Measurements from ENCODE around the gene MS4A8.
"Not testable (repeated sequence)": the region's sequence is repeated elsewhere in the genome, so short reads cannot be mapped to it uniquely, and the experiment has no call there.

The MS4A8 gene

GRCh38 chr11:60672255-60672654, 27.2 kb upstream of the MS4A8 start:
- Histone ChIP-seq H3K27ac (replicated peaks) (no peak overlapping the region), H3K27me3 (ENCODE audit: insufficient read depth, poor library complexity, severe bottlenecking) (no peaks in the 10 kb centered on the region), H3K4me3 (replicated peaks; ENCODE audit: insufficient read depth, low read length) (no peak overlapping the region)
- no peak for TF ChIP-seq REST (IDR thresholded peaks at IDR 0.05; ENCODE audit: insufficient replicate concordance, low read depth)
- TF ChIP-seq POLR2AphosphoS5 (IDR thresholded peaks at IDR 0.05; ENCODE audit: low read depth): no peak
- no peak for TF ChIP-seq SPI1 (IDR thresholded peaks at IDR 0.05; ENCODE audit: borderline replicate concordance, low read depth)
- TF ChIP-seq CTCF (IDR thresholded peaks at IDR 0.05; ENCODE audit: insufficient read depth, low read length): no peak
- TF ChIP-seq GABPA (IDR thresholded peaks at IDR 0.05; ENCODE audit: low read depth): no peak
- DNase-seq (ENCODE audit: low read depth in 1 of 2, low spot score in 1 of 2): no peak

- H3K27me3 ChIP-seq (ENCODE audit: insufficient read depth, poor library complexity, severe bottlenecking): not testable (repeated sequence)
Observed at GRCh38 chr11:60678231-60678630, 21.2 kb upstream of the MS4A8 start.

GRCh38 chr11:60679879-60680278, 19.5 kb upstream of the MS4A8 start:
- no peak for DNase-seq (ENCODE audit: low read depth in 1 of 2, low spot score in 1 of 2)
- TF ChIP-seq POLR2AphosphoS5 (IDR thresholded peaks at IDR 0.05; ENCODE audit: low read depth) (no peak), REST (IDR thresholded peaks at IDR 0.05; ENCODE audit: insufficient replicate concordance, low read depth) (no peak), SPI1 (IDR thresholded peaks at IDR 0.05; ENCODE audit: borderline replicate concordance, low read depth) (no peak), CTCF (IDR thresholded peaks at IDR 0.05; ENCODE audit: insufficient read depth, low read length) (no peak), GABPA (IDR thresholded peaks at IDR 0.05; ENCODE audit: low read depth) (no peak)
- no peak overlapping the region for H3K4me3 ChIP-seq (replicated peaks; ENCODE audit: insufficient read depth, low read length)

More at GRCh38 chr11:60678231-60678630, 21.2 kb upstream of the MS4A8 start:
- not testable (repeated sequence) for H3K4me3 ChIP-seq (replicated peaks; ENCODE audit: insufficient read depth, low read length); DNase-seq (ENCODE audit: low read depth in 1 of 2, low spot score in 1 of 2); H3K27ac ChIP-seq (replicated peaks)

GRCh38 chr11:60680455-60681119, 18.8 kb upstream of the MS4A8 start:
- Histone ChIP-seq H3K27me3 (ENCODE audit: insufficient read depth, poor library complexity, severe bottlenecking) (no peaks in the 10 kb centered on the region), H3K4me3 (replicated peaks; ENCODE audit: insufficient read depth, low read length) (no peak overlapping the region), H3K27ac (replicated peaks) (no peak overlapping the region)
- TF ChIP-seq POLR2AphosphoS5 (IDR thresholded peaks at IDR 0.05; ENCODE audit: low read depth) (no peak), REST (IDR thresholded peaks at IDR 0.05; ENCODE audit: insufficient replicate concordance, low read depth) (no peak), SPI1 (IDR thresholded peaks at IDR 0.05; ENCODE audit: borderline replicate concordance, low read depth) (no peak), CTCF (IDR thresholded peaks at IDR 0.05; ENCODE audit: insufficient read depth, low read length) (no peak), GABPA (IDR thresholded peaks at IDR 0.05; ENCODE audit: low read depth) (no peak)
- DNase-seq (ENCODE audit: low read depth in 1 of 2, low spot score in 1 of 2): no peak

More at GRCh38 chr11:60679879-60680278, 19.5 kb upstream of the MS4A8 start:
- Histone ChIP-seq H3K27ac (replicated peaks) (no peak overlapping the region), H3K27me3 (ENCODE audit: insufficient read depth, poor library complexity, severe bottlenecking) (no peaks in the 10 kb centered on the region)

GRCh38 chr11:60684541-60684848, 14.9 kb upstream of the MS4A8 start:
- H3K27me3 ChIP-seq (ENCODE audit: insufficient read depth, poor library complexity, severe bottlenecking); H3K4me3 ChIP-seq (replicated peaks; ENCODE audit: insufficient read depth, low read length); DNase-seq (ENCODE audit: low read depth in 1 of 2, low spot score in 1 of 2); H3K27ac ChIP-seq (replicated peaks): not testable (repeated sequence)

Measured in HL-60 (cell line).